Glutamatergic neuron (in vitro differentiated cells): ENCODE results near the gene TBC1D17. TPM values are rescaled to one million over a fixed set of nuclear protein-coding genes. Genes with fewer than 3 reads are reported as not detected.
A peak's percentile ranks its signal among the peaks of the same experiment; 100 is the strongest.

Source experiments
- DNase-seq: peaks from one replicate; pipeline ENCODE4 v3.0.0; 2022
- H3K27ac Mint-ChIP-seq: one replicate; pipeline ENCODE4 v1.8.0; 2020; ENCODE audit warnings: mild to moderate bottlenecking, mixed read lengths, inconsistent platforms; ENCODE audit not compliant: unreplicated experiment
- H3K27me3 Mint-ChIP-seq: one replicate; pipeline ENCODE4 v1.8.0; 2020; ENCODE audit warnings: mild to moderate bottlenecking, moderate library complexity, mixed read lengths, inconsistent platforms; ENCODE audit not compliant: unreplicated experiment
- H3K36me3 Mint-ChIP-seq: one replicate; pipeline ENCODE4 v1.8.0; 2020; ENCODE audit warnings: mild to moderate bottlenecking, mixed read lengths, inconsistent platforms; ENCODE audit not compliant: unreplicated experiment
- H3K4me1 Mint-ChIP-seq: one replicate; pipeline ENCODE4 v1.8.0; 2020; ENCODE audit warnings: mild to moderate bottlenecking, low read depth, mixed read lengths, inconsistent platforms; ENCODE audit not compliant: unreplicated experiment
- H3K4me3 Mint-ChIP-seq: one replicate; pipeline ENCODE4 v1.8.0; 2020; ENCODE audit warnings: mild to moderate bottlenecking, mixed read lengths, inconsistent platforms; ENCODE audit not compliant: unreplicated experiment
- H3K9me3 Mint-ChIP-seq: one replicate; pipeline ENCODE4 v1.8.0; 2020; ENCODE audit warnings: mild to moderate bottlenecking, moderate library complexity, mixed read lengths, inconsistent platforms; ENCODE audit not compliant: unreplicated experiment
- total RNA-seq: library from RNA; stranded (reverse); fragmentation: NEBNext Ultra II Directional; extraction: Animal tissue kit (Norgen Biotek cat#: 25700); gene quantifications from one replicate; pipeline ENCODE4 v1.2.1, GENCODE V29; 2021; ENCODE audit not compliant: unreplicated experiment
- TF ChIP-seq, protein P1 (sequence below): fragments of 200-600 bp; sonication (generic); IDR thresholded peaks from one replicate; pipeline ENCODE4 v1.5.0; 2021; ENCODE audit not compliant: partially characterized antibody, unreplicated experiment

TBC1D17 gene
- total RNA-seq, 1 donor from 2014 or later = 56.8 TPM

DNA sequence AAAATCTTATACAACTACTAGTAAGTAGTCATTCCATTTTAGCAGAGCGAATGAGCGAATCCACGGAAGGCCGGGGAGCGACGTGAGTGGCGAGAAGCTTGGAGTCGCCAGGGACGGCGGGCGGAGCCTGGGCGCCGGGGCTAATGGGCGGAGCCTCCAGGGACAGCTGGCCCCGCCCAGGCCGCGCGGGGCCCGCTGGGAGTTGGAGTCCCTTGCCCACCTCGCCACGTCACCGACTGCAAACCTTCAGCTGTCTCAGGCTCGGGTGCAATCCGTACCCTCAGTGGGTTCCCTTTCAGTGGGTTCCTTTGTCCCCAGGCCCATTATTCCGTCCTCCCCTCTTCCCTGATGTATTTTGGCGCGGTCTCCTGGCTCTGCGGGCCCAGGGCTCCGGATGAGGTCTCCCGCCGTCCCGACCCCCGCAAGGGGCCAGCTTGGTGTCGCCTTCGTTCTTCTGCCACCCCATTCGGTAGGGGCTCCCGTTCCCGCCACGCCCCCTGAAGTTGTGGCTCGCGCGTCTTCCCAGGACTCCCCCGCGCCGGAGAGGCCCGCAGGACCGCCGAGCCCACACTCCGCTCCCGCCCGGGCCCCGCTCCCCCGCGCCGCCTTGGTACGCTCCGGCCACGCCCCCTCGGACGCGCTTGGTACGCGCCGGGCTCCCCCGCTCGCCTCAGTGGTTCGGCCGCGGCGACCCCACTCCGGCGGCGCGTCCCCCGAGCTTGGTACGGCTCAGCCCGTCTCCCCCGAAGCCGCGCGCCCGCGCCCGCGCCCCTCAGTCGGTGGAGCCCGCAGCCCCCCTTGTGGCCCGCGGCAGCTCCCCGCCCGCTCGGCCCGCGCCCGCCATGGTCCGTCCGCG, 26.8 kb upstream of the TBC1D17 start, which contains the start of gene PTOV1:
Gene PTOV1 (plus strand): TSS at position 673 of the 856 bp plus-strand sequence.
- Mint-ChIP-seq H3K9me3 (peaks cover 18% of the 10 kb centered on the region), H3K4me1 (peaks cover 17% of the 10 kb centered on the region), H3K27ac (peak within 1 kb of the TSS; percentile 83), H3K36me3 (peaks cover 5% of the 10 kb centered on the region), H3K4me3 (peak within 1 kb of the TSS; percentile 97), H3K27me3 (peaks cover 14% of the 10 kb centered on the region)
- peak; percentile 92 for DNase-seq
- TF ChIP-seq, protein P1, sequence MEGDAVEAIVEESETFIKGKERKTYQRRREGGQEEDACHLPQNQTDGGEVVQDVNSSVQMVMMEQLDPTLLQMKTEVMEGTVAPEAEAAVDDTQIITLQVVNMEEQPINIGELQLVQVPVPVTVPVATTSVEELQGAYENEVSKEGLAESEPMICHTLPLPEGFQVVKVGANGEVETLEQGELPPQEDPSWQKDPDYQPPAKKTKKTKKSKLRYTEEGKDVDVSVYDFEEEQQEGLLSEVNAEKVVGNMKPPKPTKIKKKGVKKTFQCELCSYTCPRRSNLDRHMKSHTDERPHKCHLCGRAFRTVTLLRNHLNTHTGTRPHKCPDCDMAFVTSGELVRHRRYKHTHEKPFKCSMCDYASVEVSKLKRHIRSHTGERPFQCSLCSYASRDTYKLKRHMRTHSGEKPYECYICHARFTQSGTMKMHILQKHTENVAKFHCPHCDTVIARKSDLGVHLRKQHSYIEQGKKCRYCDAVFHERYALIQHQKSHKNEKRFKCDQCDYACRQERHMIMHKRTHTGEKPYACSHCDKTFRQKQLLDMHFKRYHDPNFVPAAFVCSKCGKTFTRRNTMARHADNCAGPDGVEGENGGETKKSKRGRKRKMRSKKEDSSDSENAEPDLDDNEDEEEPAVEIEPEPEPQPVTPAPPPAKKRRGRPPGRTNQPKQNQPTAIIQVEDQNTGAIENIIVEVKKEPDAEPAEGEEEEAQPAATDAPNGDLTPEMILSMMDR = no peak

DNA sequence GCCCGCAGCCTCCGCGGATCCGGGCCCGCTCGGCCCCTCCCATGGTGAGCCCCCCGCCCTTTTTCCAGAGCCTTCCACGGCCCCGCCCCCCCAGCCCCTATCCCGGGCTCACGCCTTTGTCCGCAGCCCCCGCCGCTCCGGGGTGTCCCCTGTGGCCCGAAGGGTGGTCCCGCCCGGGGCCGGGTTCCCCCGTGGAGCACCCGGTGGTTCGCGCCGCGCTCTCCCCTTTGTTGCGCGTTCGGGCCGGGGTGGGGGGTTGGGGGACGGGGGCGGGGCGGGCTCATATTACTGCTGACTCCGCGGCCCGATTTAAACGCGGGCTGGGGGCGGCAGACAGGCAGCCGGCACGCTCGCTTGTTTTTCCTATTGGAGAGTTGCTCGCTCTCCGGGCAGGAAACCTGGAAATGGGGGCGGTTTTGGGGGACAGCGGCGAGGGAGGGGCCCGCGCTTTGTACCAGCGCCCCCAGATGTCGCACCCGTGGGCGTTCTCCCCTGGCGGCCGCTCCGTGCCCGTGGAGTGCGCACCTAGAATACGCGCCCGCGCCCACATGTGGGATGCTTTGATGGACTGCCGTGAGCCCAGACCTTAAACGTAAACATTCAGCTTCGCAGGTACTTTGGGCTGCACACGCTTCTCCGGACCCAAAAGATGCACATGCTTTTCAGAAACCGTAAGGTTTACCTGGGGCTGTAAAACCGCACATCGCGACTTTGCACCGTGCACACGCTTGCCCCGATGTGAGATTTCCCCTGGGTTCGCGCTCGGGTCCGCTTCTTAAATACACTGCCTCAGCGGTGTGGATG, 25.8 kb upstream of the TBC1D17 start:
- TF ChIP-seq, protein P1 = no peak
- Mint-ChIP-seq H3K4me1 (peaks cover 17% of the 10 kb centered on the region), H3K9me3 (peaks cover 18% of the 10 kb centered on the region), H3K4me3 (peak overlapping the region; percentile 97), H3K27me3 (peaks cover 15% of the 10 kb centered on the region), H3K36me3 (peaks cover 5% of the 10 kb centered on the region), H3K27ac (peak overlapping the region; percentile 83)
- DNase-seq = peak; percentile 60

DNA sequence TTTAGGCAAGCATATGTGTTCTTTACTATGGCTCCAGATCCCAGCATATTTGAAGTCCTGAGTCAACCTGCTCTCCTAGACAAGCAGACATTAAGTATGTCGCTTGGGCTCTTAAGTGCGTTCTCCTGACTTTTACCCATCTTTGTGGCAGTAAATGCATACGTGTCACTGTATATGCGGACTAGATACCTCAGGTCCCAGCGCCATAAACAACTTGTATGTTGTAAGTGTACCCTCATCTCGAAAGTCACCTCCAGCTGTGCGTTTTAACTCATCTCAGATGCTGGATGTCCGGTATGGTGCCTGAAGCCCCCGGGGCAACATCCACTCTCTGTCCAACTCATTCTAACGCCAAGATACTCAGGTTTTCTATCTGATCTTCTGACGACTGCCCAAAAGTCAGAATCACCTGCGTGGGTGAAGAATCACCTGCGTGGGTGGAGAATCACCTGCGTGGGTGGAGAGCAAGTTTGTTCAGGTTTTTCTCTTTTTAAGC, 24.8 kb upstream of the TBC1D17 start:
- peak overlapping the region; percentile 83 for H3K27ac Mint-ChIP-seq
- peaks cover 18% of the 10 kb centered on the region for H3K9me3 Mint-ChIP-seq
- no peak for DNase-seq
- H3K4me1 Mint-ChIP-seq = peaks cover 17% of the 10 kb centered on the region
- H3K36me3 Mint-ChIP-seq = peaks cover 5% of the 10 kb centered on the region
- peak overlapping the region; percentile 97 for H3K4me3 Mint-ChIP-seq
- TF ChIP-seq, protein P1 = no peak
- H3K27me3 Mint-ChIP-seq = peaks cover 15% of the 10 kb centered on the region

DNA sequence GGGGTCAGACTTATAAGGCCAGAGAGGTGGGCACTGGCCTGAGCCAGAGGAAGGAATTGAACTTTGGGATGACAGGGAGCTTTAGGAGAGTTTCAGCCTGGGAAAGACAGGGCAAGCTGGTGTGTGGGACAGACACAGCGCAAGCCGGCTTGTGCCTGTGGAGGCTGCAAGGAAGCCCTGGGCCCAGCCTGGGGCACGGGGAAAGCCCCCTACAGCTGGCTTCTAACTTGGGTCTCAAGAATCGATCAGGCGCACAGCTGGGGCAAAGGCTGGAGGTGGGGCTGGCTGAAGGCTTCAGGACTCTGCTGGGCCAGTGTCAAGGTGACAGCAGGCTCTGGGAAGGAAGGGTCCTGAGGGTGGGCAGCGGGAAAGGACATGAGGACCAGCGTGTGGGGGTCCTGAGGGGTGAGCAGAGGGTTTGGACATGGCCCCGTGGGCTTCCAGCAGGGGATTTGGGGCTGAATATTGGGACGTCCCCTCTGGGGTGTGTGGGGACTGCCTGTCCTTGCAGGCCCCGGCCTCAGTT, 23.6 kb upstream of the TBC1D17 start:
- Mint-ChIP-seq H3K9me3 (peaks cover 18% of the 10 kb centered on the region), H3K36me3 (peaks cover 5% of the 10 kb centered on the region), H3K27me3 (peaks cover 16% of the 10 kb centered on the region), H3K4me1 (peaks cover 17% of the 10 kb centered on the region), H3K4me3 (peak overlapping the region; percentile 81), H3K27ac (peak overlapping the region; percentile 78)
- no peak for DNase-seq
- TF ChIP-seq, protein P1 = no peak
